GM12874 (cell line): ENCODE data around the gene HKDC1.

Experiments used
- TF ChIP-seq, protein P1 (sequence below): IDR thresholded peaks from 2 replicates; pipeline ENCODE4 v1.5.1; 2011; ENCODE audit warnings: low read depth, mild to moderate bottlenecking, control low read depth, low read length, moderate library complexity; ENCODE audit not compliant: insufficient read depth

Gene HKDC1

DNA sequence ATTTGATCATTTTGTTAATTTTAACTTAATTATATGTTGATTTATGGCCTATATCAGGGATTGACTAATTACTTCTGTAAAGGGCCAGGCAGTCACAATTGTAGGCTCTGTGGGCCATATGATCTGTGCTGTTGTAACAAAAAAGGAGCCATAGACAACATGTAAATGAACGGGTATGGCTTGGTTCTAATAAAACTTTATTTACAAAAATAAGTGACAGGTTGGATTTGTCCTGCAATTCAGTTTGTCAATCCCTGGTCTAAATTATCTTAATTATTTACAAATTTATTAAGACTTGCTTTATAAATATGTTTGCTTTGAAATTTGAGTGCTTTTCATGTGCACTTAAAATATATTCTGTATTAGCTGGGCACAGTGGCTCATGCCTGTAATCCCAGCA lies 55.3 kb downstream of the HKDC1 start:
- TF ChIP-seq, protein P1, sequence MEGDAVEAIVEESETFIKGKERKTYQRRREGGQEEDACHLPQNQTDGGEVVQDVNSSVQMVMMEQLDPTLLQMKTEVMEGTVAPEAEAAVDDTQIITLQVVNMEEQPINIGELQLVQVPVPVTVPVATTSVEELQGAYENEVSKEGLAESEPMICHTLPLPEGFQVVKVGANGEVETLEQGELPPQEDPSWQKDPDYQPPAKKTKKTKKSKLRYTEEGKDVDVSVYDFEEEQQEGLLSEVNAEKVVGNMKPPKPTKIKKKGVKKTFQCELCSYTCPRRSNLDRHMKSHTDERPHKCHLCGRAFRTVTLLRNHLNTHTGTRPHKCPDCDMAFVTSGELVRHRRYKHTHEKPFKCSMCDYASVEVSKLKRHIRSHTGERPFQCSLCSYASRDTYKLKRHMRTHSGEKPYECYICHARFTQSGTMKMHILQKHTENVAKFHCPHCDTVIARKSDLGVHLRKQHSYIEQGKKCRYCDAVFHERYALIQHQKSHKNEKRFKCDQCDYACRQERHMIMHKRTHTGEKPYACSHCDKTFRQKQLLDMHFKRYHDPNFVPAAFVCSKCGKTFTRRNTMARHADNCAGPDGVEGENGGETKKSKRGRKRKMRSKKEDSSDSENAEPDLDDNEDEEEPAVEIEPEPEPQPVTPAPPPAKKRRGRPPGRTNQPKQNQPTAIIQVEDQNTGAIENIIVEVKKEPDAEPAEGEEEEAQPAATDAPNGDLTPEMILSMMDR: no peak

DNA sequence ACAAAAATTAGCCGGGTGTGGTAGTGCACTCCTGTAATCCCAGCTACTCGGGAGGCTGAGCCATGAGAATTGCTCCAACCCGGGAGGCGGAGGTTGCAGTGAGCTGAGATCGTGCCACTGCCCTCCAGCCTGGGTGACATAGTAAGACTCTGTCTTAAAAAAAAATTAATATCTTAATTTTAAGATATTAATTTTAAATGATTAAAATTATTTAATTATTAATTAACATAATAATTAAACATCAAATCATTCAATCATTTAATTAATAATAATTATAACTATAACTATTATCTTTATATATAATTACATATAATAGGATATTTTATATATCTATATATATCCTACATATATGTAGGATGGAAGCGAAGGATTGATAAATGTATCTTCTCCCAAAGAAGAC lies 56.4 kb downstream of the HKDC1 start:
- TF ChIP-seq, protein P1: no peak

DNA sequence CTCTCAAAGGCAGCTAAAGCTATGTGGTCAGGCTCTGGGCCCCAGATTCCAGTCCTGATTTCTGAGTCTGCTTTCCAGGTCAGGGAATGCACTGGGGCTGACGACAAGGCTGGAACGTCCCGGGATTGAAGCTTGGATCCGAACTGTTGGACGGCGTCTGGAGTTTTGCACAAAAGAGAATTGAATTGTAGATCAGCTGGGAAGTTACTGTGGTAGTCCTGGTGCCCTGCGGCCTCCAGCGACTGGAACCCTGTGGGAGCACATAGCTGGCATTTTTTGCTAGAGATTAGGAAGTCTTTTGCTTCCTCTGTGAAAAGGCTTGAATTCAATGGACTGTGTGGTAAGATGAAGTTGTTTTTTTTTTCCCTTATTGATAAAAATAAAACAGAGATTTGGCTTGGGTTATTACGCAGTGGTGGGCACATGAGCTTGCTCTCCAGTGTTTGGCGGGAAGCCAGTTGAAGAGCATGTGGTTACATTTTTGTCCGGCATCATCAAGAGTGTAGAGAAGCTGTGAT lies 58.4 kb downstream of the HKDC1 start, which contains the start of gene HK1:
Gene HK1 (plus strand): TSS at position 51 of the 518 bp plus-strand sequence.
- TF ChIP-seq, protein P1: no peak

DNA sequence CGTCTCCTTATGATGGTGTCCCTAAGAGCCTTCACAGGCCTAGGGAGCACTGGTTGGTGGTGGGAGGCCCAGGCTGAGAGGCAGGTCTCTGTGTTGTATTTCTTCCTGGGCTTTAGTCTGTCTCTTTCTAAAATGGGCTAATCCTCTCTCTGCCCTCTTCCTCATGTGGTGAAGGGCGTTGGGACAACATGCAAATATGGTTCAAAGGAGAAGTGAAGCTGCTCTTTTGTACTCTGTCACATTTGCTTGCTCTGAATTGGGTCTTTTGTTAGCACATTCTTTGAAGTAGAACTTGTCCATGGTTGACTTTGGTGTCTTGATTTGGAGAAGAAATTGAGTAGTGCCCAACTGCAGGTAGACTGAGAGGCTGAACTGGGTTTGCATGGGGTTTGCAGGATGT lies 59.0 kb downstream of the HKDC1 start:
- TF ChIP-seq, protein P1: no peak

DNA sequence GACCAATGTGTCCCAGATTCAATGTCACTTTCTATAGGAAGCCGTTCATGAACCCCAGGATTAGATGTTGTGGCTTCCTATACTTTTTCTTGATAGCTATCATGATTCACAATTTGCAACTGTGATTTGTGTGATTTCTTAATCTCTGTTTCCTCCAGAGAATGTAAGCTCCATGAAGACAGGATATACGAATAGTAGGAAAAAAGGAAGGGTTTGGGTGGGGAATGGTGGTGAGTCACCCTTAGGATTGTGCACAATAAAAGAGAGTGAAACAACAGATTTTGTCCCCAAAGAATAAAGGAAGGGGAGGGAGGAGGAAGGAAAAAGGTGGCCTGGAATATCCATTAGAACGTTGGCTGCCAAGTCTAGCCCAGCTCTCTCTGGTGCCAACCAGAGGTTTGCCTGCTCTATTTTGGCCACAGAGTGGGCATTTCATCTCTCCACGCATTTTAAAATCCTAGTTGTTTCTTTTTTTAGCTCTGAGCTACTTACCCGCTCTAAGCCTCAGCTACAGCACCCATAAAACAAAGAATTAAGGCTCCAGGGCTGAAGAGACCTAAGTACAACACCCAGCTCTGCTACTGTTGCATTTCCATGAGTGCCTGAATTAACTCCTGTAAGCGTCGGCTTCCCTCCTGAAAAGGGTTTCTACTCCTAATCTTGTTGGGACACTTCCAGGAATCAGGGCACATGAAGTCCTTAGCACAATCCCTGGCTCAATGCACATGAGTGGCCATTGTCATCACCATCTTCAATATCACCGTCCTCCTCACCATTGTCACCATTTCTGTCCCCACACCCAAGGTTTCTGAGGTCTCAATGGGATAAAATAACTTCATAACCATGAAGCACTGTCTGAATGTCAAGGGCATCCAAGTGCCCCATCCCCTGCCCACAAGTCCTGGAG lies 61.6 kb downstream of the HKDC1 start:
- TF ChIP-seq, protein P1: no peak

DNA sequence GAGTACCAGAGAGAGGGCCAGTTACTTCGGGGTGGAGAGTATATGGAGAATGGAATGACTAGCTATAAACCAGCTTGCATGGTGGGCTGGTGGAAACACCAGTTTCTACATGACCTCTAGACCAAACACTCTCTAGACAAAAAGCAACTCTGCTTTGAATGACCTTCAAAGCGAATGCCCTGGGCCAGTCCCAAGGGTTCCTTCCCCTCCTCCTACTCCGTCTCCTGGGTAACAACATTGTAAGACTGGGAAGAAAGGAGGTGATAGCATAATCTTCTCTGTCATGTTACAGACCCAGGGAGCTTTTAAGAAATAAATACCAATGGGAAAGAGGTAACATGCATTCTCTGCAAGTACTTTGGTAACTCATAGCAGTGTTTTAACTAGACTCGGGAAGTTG lies 65.6 kb downstream of the HKDC1 start:
- TF ChIP-seq, protein P1: no peak

DNA sequence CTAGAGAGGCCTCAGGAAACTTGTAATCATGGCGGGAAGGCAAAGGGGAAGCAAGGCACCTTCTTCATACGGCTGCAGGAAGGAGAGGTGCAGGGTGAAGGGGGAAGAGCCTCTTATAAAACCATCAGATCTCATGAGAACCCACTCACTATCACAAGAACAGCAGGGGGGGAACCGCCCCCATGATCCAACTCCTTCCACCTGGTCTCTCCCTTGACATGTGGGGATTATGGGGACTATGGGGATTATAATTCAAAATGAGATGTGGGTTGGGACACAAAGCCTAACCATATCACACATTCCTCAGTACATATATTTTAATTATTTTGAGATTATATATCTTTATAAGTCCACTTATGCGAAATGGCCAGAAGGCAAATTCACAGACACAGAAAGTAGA lies 67.0 kb downstream of the HKDC1 start:
- TF ChIP-seq, protein P1: no peak
